Measurements from ENCODE around the gene ARHGAP15.
"Not testable (repeated sequence)": the region's sequence is repeated elsewhere in the genome, so short reads cannot be mapped to it uniquely, and the experiment has no call there.

Gene ARHGAP15

GRCh38 chr2:143128681-143129580 is at the start of gene ARHGAP15:
Gene ARHGAP15, plus strand, starts transcription at chr2:143129419.
- no peak for DNase-seq

GRCh38 chr2:143081616-143082015 is 47.6 kb upstream of the ARHGAP15 start:
- no peak for DNase-seq

- no peak for DNase-seq
Observed at GRCh38 chr2:143083636-143084035, 45.6 kb upstream of the ARHGAP15 start.

- DNase-seq, result no peak
Observed at GRCh38 chr2:143084462-143084861, 44.8 kb upstream of the ARHGAP15 start.

- DNase-seq, result no peak
Observed at GRCh38 chr2:143085125-143085784, 44.0 kb upstream of the ARHGAP15 start.

- DNase-seq, result no peak
Observed at GRCh38 chr2:143087033-143087432, 42.2 kb upstream of the ARHGAP15 start.

GRCh38 chr2:143088388-143088787 is 40.8 kb upstream of the ARHGAP15 start:
- DNase-seq, result no peak

GRCh38 chr2:143089520-143089919 is 39.7 kb upstream of the ARHGAP15 start:
- DNase-seq, result not testable (repeated sequence)

- no peak for DNase-seq
Observed at GRCh38 chr2:143110758-143111428, 18.3 kb upstream of the ARHGAP15 start.

GRCh38 chr2:143117225-143117624 is 12.0 kb upstream of the ARHGAP15 start:
- DNase-seq, result no peak

GRCh38 chr2:143121079-143121478 is 8.1 kb upstream of the ARHGAP15 start:
- no peak for DNase-seq

GRCh38 chr2:143121957-143122356 is 7.3 kb upstream of the ARHGAP15 start:
- no peak for DNase-seq

- no peak for DNase-seq
Observed at GRCh38 chr2:143123911-143124310, 5.3 kb upstream of the ARHGAP15 start.

GRCh38 chr2:143124445-143124844 is 4.8 kb upstream of the ARHGAP15 start:
- no peak for DNase-seq

GRCh38 chr2:143125717-143126116 is 3.5 kb upstream of the ARHGAP15 start:
- DNase-seq, result no peak

GRCh38 chr2:143132355-143132754 is 3.1 kb downstream of the ARHGAP15 start:
- DNase-seq, result no peak

- DNase-seq, result no peak
Observed at GRCh38 chr2:143133783-143134182, 4.6 kb downstream of the ARHGAP15 start.

- DNase-seq, result no peak
Observed at GRCh38 chr2:143138292-143138691, 9.1 kb downstream of the ARHGAP15 start.

GRCh38 chr2:143139835-143140393 is 10.7 kb downstream of the ARHGAP15 start:
- no peak for DNase-seq

GRCh38 chr2:143140864-143141661 is 11.8 kb downstream of the ARHGAP15 start:
- no peak for DNase-seq

GRCh38 chr2:143142598-143142997 is 13.4 kb downstream of the ARHGAP15 start:
- no peak for DNase-seq

GRCh38 chr2:143144813-143145455 is 15.7 kb downstream of the ARHGAP15 start:
- no peak for DNase-seq

Measured in DMS79 (cell line).